Measurements from ENCODE around the gene FOXL2.

Gene FOXL2

DNA sequence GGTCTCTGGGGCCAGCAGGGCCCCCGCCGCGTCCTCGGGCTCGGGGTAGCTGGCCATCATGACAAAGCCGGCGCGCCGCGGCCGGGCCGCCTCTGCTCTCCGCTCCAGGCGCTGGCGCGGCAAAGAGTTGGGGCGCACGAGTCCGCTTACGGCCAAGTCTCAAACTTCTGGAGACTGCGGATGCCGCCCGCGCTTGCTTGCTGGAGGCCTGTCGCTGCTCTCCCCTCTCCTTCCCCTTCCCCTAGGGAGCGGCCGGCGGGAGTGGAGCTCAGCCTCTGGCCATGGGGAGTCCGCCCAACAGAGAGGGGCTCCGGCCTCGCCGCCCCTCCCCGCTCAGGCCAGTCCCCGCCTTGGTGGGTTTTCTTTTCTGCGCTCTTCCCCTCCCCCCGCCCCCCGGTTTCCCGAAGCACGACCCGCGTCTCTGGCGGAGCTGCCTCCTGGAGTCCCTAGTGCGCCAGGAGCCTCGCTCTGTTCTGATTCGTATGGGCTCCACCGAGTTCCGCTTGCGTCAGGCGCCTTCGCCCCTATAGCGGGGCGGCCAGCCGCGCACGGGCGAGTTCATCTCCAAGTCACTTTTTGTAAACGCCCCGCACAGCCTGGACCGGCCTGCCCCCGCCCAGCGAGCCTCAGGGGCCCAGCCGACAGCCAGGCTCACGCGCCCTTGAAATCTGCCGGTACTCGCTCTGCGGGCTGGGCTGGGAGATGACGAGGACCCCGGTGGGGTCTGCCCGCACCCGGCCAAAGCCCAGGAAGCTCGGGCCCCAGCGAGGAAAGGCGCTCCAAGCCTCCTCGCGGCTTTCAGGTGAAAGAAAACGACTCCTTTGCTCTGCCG is at the start of gene FOXL2, which contains the start of gene FOXL2NB:
TSS of gene FOXL2 (minus strand) at position 475 of the 832 bp plus-strand sequence. CDS start at position 60, 415 bp downstream.
TSS of gene FOXL2NB (plus strand) at position 555 of the 832 bp plus-strand sequence. CDS start at position 703, 148 bp downstream.
- no peak for DNase-seq (ENCODE audit: low read depth in 2 of 3, low spot score in 2 of 3)

DNA sequence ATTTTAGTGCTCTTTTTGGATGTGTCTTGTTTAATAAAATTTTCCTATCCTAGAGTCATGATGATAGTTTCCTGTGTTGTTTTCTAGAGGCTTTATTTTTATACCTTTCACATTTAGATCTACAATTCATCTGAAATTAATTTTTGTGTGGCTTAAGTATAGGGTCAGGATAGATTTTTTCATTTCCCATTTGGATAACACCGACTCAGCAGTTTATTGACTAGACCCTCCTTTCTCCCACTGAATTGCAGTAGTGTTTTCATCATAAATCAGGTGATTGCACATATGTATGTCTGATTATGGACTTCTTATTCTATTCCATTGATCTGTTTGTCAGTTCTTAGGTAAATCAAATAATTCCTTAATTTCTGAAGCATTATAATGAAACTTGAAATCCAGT is 48.8 kb upstream of the FOXL2 start:
- no peak for DNase-seq (ENCODE audit: low read depth in 2 of 3, low spot score in 2 of 3)

DNA sequence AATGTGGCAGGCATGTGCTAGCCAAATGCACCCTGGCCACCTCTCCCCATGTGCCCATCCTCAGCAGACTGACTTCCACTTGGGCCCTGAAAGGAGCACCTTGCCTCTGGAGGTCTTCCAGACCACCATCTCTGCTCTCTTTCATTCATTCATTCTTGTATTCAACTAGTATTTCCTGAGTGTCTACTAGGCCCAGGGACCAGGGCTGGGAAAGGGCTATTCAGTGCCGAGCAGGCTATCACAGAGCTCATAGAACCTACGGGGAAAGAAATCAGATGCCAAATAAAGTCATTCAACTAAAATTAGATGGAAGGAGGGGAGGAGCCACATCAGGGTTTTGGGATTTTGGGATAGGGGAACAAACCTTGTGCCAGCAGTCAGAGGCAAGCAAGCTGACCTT is 40.2 kb upstream of the FOXL2 start:
- DNase-seq (ENCODE audit: low read depth in 2 of 3, low spot score in 2 of 3) = no peak

- no peak for DNase-seq (ENCODE audit: low read depth in 2 of 3, low spot score in 2 of 3)
Measured at GRCh38 chr3:138985932-138986331, 39.0 kb upstream of the FOXL2 start.

DNA sequence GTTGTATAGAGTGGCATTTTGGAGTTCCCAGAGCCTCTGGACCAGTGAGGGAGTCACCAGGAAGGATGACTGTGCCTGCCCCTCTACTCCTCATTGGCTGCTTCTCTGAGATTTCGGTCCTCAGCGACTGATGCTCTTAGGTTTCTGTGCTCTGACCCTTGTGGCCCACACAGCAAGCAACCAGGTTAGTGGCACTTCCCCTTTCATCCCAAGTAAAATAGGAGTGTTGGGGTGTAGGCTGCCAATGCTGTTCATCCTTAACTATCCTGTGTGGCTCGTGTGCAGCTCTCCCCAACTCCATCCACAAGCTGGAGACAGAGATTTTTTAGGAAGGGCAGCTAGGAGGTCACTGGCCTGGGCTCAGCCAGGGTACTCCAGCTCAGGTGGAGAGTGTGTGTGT is 37.9 kb upstream of the FOXL2 start:
- DNase-seq (ENCODE audit: low read depth in 2 of 3, low spot score in 2 of 3) = no peak

GRCh38 chr3:138976047-138976446 is 29.1 kb upstream of the FOXL2 start:
- no peak for DNase-seq (ENCODE audit: low read depth in 2 of 3, low spot score in 2 of 3)

- DNase-seq (ENCODE audit: low read depth in 2 of 3, low spot score in 2 of 3) = no peak
Measured at GRCh38 chr3:138975351-138975750, 28.4 kb upstream of the FOXL2 start.

GRCh38 chr3:138974462-138974861 is 27.5 kb upstream of the FOXL2 start:
- no peak for DNase-seq (ENCODE audit: low read depth in 2 of 3, low spot score in 2 of 3)

DNA sequence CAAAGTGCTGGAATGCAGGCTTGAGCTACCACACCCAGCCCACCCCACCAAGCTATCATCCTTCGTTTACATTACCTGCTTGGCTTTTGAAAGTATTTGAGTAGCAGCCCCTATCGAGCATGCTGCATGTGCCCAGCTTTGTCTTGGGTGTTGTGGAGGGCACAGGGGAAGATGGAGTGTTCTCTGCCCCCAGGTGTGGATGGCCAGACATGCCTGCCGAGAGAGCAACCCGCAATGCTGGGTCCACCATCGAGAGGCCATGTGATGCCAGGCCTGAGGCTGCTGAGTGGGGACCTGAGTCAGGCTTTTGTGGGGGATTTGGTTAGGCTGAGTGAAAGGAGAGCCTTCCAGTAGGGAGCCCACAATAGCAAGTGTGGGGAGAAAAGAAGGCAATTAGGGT is 26.0 kb upstream of the FOXL2 start:
- DNase-seq (ENCODE audit: low read depth in 2 of 3, low spot score in 2 of 3) = no peak

DNA sequence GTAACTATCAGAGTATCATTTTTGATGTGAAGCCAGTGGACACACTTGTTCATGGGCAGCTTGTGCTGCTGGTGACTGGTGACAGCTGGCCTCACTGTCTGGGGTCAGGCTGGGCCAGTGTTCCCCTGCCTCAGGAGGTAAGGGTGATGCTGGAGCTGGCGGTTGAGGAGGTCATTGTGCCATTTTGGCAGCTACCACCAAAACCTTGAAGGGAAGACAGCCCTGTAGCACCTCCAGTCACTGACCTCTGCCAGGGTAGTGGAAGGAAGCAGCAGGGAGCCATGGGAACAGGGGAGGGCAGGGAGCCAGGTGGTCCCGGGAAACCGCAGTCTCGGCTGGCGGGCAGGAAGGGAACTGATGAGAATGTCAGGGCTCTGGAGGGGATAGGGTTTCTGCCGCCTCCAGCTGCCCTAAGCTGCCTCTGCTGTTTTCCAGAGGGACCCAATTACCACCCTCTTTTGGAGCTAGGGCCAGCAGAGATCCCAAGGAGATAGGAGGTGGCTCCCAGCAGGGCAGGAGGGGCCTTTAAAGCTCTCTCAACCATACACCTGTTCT is 24.9 kb upstream of the FOXL2 start:
- no peak for DNase-seq (ENCODE audit: low read depth in 2 of 3, low spot score in 2 of 3)

GRCh38 chr3:138964923-138965322 is 18.0 kb upstream of the FOXL2 start:
- DNase-seq (ENCODE audit: low read depth in 2 of 3, low spot score in 2 of 3) = no peak

- no peak for DNase-seq (ENCODE audit: low read depth in 2 of 3, low spot score in 2 of 3)
Measured at GRCh38 chr3:138964264-138964663, 17.3 kb upstream of the FOXL2 start.

GRCh38 chr3:138962854-138963560 is 16.1 kb upstream of the FOXL2 start:
- DNase-seq (ENCODE audit: low read depth in 2 of 3, low spot score in 2 of 3) = no peak

DNA sequence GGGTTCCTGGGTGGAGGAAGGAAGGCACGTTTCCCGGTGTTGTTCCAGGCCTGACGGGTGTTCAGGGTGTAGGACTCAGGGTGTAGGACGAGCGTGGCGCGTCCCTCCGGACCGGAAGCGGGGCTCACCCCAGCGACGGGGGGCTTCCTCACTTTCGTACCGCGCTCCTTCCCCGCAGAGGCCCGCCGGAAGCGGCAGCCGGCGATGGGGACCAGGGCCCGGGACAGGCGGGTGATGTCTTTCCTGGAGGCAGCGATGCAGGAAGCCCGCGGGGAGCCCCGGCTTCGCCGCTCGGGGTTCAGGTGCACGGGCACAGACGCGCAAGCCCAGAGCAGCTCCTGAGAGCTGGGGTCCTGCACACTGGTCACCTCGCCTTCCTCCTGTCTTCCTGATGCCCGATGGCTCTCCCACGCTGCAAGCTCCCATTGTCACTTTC is 13.5 kb upstream of the FOXL2 start:
- DNase-seq (ENCODE audit: low read depth in 2 of 3, low spot score in 2 of 3) = no peak

- no peak for DNase-seq (ENCODE audit: low read depth in 2 of 3, low spot score in 2 of 3)
Measured at GRCh38 chr3:138950701-138951100, 3.8 kb upstream of the FOXL2 start.

- no peak for DNase-seq (ENCODE audit: low read depth in 2 of 3, low spot score in 2 of 3)
Measured at GRCh38 chr3:138950006-138950644, 3.2 kb upstream of the FOXL2 start.

DNA sequence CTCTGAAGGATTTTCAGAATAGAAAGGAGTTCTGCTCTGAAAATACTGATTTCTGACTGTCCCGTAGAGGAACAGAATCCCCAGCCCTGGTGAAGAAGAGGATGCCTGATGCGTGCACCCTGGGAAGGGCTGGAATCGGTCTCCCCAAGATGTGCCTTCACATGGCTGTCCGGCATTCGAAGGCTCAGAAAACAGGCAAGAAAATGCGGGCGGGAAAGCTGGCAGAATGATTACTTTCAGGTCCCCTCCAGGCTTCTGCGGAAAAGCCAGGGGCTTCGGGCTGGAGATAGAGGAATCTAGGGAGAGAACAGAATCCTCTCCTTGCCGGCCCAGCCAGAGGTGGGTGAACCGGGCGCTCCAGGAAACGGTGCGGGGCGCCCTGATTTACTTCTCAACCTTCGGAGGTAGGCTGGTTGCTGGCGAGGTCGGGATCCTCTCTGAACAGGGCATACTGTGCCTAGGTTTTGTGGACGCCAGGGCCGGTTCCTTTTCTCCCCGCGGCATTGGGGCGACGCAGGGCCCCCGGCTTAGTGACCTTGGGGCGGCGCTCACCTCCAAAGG is 2.6 kb upstream of the FOXL2 start:
- DNase-seq (ENCODE audit: low read depth in 2 of 3, low spot score in 2 of 3) = no peak

DNA sequence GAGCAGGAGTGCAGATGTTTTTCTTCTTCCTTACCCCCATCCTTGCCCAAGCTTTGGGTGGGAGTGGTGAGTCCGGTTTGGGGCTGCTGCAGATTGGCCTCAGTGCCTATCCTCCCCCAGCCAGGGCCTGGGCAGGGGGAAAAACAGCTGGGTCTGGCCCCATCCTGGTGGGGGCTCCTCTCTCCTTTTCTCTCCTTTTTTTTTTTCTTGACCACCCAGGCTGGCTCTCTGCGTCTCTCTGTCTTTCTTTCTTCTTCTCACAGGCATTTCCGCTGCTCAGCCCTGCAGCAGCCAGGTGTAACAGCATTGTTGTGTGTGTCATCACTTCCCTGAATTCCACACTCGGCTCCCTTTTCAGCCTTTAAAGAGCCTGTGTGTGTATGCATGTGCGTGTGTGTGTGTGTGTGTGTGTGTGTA is 2.1 kb upstream of the FOXL2 start:
- no peak for DNase-seq (ENCODE audit: low read depth in 2 of 3, low spot score in 2 of 3)

- DNase-seq (ENCODE audit: low read depth in 2 of 3, low spot score in 2 of 3) = no peak
Measured at GRCh38 chr3:138948371-138949001, 1.5 kb upstream of the FOXL2 start.

- no peak for DNase-seq (ENCODE audit: low read depth in 2 of 3, low spot score in 2 of 3)
Measured at GRCh38 chr3:138947495-138948121, 671 bp upstream of the FOXL2 start.
